ENCODE measurements around the gene PMEPA1.

PMEPA1 gene

DNA sequence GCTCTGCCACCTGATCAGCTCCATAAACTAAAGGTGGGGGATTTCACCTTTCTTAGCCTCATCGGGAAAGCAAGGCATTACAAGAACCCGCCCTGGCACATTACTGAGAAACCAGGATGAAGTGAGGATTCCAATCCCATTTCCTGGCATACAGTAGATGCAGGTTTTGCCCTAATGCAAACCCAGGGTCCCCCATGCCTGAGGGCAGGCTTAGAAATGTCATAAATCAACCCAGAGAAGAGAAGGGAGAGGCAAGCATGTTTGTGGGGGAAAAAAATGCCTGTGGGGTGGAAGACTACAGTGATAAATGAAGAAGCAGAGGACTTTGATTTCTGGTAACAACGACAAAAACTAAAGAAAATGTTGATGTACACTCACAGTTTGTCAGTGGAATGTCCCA lies 18.0 kb upstream of the PMEPA1 start:
- DNase-seq, result no peak
- TF ChIP-seq POLR2A (IDR thresholded peaks at IDR 0.05; ENCODE audit: low read length) (no peak), GATA1 (IDR thresholded peaks at IDR 0.05; ENCODE audit: low read depth, low read length) (no peak)

DNA sequence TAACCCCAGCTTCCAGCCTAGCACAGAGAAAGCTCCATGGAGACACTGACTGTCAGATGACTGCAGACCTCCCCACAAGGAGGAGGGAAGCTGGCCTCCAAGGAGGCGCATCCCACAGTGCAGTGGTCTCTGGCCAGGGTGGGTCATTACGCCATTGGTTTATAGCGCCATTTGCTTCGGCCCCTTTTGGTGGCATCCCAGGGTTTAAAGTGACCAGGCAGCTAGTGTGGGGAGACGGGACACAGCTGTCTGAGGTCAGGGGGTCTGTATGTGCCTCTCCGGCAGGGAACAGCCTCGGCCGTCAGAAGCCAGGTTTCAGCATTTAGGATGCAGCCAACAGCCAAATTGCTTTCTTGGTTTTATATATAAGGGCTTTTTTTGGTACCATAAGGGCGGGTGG lies 15.8 kb upstream of the PMEPA1 start:
- TF ChIP-seq GATA1 (IDR thresholded peaks at IDR 0.05; ENCODE audit: low read depth, low read length) (no peak), POLR2A (IDR thresholded peaks at IDR 0.05; ENCODE audit: low read length) (no peak)
- DNase-seq, result no peak

DNA sequence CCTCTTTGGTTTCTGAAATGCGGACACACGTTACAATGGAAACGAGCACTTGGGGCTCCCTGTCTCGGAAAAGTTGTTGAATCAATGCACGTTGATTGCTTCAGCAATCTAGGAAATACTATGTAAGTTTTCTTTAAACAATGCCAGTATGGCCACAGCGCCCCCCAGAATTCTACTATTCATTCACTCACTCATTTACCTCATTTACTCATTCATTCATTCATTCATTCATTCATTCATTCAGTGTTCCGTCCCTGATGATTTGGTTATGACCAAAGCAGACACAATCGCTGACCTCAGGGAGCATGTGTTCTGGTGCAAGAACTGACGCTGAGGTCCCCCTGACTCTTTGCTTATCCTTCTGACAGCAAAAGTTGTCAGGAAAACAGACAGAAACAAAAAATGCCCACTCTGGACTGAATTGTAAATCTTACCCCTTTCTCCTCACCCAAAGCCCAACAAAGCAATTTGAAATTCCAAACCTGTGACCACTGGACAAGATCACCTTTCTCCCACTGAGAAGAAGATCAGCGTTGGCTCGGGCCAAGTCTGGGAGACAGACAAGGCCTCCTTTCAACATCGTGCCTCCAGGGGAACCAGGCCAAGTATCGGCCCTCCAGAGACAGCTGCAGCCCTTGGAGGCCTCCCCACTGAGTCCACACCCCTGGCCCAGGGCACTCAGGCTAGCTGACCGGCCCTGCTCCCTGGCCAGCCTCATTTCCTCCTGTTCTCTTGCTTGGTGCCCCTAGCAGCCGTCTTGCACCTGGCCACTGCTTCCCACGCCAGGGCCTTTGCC lies 15.0 kb upstream of the PMEPA1 start:
- no peak for DNase-seq
- TF ChIP-seq GATA1 (IDR thresholded peaks at IDR 0.05; ENCODE audit: low read depth, low read length) (no peak), POLR2A (IDR thresholded peaks at IDR 0.05; ENCODE audit: low read length) (no peak)

DNA sequence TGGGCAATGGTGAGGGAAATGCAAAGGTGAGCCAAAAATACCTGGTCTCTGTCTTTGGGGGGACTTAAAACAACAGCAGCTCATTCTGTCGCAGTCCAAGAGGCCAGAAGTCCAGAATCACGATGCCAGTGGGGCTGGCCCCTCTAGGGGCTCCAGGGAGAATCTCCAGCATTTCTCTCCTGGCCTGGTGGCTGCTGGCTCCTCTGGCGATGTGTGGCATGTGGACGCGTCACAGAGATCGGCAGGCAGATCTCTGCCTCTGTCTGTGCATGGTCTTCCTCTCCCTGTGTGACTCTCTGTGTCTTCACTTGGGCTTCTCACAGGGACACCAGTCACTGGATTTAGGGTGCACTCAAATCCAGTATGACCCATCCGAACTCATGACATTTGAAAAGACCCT lies 14.0 kb upstream of the PMEPA1 start:
- no peak for DNase-seq
- TF ChIP-seq GATA1 (IDR thresholded peaks at IDR 0.05; ENCODE audit: low read depth, low read length) (no peak), POLR2A (IDR thresholded peaks at IDR 0.05; ENCODE audit: low read length) (no peak)

DNA sequence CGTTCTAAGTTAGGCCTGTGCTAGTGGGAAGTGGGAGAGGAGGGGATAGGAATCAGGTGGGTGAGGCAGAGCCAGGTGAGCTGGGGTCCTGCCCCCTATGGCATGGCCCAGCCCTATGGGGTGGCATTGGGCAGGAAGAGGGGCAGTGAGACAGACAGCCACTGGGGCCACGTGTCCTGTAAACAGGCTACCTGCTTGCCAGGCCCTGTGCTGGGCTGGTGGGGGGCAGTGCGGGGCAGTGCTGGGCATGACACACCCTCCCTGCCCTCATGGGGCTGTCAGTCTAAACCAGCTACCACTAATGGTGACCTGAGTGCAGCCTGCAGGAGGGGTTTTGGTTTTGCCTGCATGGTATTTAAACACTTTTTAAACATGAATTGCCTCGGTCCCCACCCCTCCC lies 10.1 kb upstream of the PMEPA1 start:
- no peak for DNase-seq
- TF ChIP-seq POLR2A (IDR thresholded peaks at IDR 0.05; ENCODE audit: low read length), result no peak
- no peak for TF ChIP-seq GATA1 (IDR thresholded peaks at IDR 0.05; ENCODE audit: low read depth, low read length)

DNA sequence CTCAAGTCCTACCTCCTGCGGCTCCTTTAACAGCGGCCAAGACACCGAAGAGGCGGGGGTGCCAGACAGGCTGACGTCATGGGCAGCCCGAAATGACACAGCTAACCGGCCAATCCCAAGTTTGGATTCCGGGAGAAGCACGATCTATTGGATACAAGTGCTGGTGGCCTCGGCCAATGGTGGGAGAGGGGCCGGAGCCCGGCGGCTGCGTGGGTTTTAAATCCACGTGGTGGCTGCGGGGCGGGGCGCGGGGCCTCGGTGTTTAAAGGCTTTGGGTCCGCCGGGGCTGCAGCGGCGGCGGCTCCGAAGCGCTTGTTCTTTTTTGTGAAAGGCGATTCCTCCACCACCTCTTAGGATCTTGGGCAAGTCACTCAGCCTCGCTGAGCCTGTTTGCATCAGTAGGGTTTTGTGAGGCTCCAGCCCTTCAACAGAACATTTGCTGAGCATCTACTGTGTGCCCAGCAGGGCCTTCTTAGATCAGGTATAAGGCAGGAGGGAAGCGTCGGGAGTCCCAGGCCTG lies 8.7 kb upstream of the PMEPA1 start:
- DNase-seq, result peak; percentile 82 to 86
- TF ChIP-seq POLR2A (IDR thresholded peaks at IDR 0.05; ENCODE audit: low read length) (no peak), GATA1 (IDR thresholded peaks at IDR 0.05; ENCODE audit: low read depth, low read length) (no peak)

DNA sequence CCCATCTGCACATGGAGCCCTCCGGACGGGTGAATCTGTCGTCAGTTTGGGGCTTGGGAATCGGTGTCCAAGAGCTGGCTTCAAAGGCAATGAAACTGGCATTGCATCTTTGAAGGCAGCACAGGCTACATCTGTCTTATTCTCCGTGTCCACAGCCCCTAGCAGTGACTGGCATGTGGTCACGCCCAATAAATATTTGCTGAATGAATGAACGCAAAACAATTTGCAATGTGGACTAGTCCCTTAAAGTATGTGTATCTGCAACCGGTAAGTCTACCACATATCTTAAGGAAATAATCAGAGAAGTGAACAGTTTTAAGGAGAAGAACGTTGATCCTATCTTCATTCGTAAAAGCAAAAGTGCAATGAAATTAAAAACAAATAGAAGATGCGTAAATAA lies 8.0 kb upstream of the PMEPA1 start:
- TF ChIP-seq POLR2A (IDR thresholded peaks at IDR 0.05; ENCODE audit: low read length), result no peak
- TF ChIP-seq GATA1 (IDR thresholded peaks at IDR 0.05; ENCODE audit: low read depth, low read length), result no peak

DNA sequence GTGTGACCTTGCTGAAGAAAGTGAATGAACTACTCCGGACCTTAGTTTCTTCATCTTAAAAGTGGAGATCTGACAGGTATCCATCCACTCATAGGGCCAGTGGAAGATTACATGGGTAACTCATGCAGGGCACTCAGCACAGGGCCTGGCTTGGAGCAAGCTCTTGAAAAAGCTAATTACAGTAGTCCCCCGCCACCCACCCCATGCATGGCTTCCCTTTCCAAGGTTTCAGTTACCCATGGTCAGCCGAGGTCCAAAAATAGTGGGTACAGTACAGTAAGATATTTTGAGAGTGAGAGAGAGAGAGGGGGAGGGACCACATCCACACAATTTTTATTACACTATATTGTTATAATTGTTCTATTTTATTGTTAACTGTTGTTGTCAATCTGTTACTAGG lies 7.1 kb upstream of the PMEPA1 start:
- TF ChIP-seq POLR2A (IDR thresholded peaks at IDR 0.05; ENCODE audit: low read length) (no peak), GATA1 (IDR thresholded peaks at IDR 0.05; ENCODE audit: low read depth, low read length) (no peak)
- DNase-seq, result no peak

More for the DNA sequence above, 8.0 kb upstream of the PMEPA1 start:
- DNase-seq, result no peak

DNA sequence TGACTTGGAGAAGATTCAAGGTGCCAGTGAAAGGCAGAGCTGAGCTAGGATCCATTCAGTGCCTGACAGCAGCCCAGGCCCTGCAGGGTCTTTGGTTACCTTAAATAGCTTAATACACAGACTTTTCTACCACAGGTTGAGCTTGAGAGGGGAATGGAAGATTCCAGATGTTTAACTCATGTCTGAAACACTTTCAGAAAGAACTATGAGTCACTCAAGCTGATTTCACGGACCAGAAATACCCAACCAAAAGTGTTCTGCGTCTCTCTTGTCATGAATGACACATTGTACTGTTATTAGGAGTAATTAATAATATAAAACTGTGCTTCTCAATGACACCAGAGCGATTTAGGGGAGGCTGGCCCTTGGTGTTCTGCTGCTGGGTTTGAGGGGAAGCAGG lies 6.4 kb upstream of the PMEPA1 start:
- TF ChIP-seq POLR2A (IDR thresholded peaks at IDR 0.05; ENCODE audit: low read length) (no peak), GATA1 (IDR thresholded peaks at IDR 0.05; ENCODE audit: low read depth, low read length) (no peak)
- DNase-seq, result no peak

DNA sequence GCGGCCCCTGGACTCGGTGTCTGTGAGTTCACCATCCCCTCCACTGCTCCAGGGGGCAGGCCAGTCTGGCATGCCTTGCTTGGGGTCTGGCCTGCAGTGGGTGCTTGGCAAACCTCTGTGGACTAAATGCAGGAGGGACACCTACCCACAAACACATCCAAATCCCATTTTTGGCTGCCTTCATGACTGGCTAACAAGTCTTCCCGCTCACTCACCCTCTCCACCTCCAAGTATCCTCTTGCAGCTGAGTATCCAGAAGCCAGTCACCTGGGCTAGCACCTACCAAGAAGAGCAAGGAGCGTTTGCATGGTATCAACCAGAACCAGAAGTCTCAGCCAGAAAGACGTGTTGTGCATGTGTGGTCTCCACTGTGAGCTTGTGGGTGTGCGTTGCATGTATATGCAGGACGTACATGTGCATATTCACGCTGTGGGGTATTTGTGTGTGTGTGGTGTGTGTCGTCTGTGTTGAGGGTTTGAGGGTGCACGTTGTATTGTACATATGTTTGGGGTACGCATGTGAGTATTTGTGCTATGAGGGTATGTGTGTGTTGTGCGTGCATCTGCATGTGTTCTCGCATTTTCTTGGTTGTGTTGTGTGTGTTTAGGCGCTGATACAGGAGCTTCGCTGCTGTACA lies 5.6 kb upstream of the PMEPA1 start:
- TF ChIP-seq POLR2A (IDR thresholded peaks at IDR 0.05; ENCODE audit: low read length), result no peak
- no peak for TF ChIP-seq GATA1 (IDR thresholded peaks at IDR 0.05; ENCODE audit: low read depth, low read length)
- DNase-seq, result no peak

DNA sequence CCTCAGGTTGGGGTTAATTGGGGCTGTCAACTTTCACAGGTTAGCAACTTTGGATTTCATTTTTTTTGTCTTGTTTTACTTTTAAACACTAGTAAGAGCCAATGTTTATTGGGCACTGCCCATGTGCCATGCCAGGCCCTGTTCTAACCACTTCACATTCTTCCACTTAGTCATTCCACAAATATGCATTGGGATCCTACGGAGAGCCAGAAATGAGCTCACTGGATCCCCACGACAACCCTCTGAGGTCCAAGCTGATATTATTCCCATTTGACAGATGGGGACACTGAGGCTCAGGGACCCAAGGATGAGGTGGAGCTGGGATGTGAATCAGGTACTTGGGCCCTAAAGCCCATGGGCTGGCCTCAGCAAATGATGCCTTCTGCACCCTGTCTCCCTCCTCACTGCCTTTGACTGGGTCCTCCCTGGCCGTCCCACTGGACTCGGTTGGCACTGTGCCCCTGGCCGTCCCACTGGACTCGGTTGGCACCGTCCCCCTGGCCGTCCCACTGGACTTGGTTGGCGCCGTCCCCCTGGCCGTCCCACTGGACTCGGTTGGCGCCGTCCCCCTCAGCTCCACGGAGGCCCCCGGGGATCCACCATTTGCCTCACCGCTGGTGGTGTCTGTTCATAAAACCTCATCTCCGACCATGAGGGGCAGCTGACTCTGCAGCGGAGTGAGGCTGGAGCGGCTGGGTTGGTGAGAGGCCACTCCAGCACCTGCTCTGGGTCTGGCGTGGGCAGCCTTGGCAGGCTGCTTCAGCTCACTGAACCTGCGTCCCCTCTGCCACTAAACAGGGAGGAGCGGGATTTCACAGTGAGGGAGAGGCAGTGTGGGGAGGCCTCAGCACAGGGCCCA lies 4.8 kb upstream of the PMEPA1 start:
- DNase-seq, result no peak
- TF ChIP-seq POLR2A (IDR thresholded peaks at IDR 0.05; ENCODE audit: low read length) (no peak), GATA1 (IDR thresholded peaks at IDR 0.05; ENCODE audit: low read depth, low read length) (no peak)

DNA sequence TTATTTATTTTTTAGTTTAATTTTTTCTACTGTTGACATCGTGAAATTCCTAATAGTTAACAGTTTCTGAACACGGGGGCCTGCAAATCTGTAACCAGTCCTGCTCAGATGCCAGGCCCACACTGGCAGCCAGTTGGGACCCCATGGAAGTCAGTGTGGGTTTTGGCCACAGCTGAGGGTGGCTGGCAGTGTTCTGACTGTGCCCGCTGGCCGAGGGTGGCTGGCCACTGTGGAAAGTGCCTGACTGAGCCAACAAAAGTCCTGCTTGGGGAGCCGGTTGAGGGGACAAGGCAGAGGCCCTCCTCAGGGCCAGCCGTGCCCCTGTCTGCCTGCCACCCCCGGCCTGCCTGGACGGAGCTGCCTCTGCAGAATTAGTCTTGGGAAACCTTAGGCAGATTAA lies 4.1 kb upstream of the PMEPA1 start:
- no peak for DNase-seq
- TF ChIP-seq POLR2A (IDR thresholded peaks at IDR 0.05; ENCODE audit: low read length), result no peak

DNA sequence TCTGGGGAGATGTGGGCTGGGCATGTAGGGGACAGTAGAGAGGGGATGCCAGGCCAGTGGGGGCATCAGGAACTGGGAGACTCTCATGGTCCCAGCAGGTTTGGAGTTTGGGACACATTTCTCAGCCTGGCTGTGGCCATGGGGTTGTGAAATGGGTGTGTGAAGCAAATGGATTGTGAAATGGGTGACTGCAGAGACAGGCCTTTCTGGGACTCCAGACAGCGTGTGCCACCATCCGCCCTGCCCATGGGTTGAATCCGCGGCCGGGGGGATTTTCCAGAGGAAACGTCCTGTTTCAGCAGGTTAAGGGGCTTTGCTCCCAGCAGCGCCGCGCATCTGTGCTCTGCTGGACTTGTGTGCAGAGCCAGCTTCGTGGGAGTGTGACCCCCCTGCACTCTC lies 3.7 kb upstream of the PMEPA1 start:
- no peak for DNase-seq
- TF ChIP-seq GATA1 (IDR thresholded peaks at IDR 0.05; ENCODE audit: low read depth, low read length) (no peak), POLR2A (IDR thresholded peaks at IDR 0.05; ENCODE audit: low read length) (no peak)

DNA sequence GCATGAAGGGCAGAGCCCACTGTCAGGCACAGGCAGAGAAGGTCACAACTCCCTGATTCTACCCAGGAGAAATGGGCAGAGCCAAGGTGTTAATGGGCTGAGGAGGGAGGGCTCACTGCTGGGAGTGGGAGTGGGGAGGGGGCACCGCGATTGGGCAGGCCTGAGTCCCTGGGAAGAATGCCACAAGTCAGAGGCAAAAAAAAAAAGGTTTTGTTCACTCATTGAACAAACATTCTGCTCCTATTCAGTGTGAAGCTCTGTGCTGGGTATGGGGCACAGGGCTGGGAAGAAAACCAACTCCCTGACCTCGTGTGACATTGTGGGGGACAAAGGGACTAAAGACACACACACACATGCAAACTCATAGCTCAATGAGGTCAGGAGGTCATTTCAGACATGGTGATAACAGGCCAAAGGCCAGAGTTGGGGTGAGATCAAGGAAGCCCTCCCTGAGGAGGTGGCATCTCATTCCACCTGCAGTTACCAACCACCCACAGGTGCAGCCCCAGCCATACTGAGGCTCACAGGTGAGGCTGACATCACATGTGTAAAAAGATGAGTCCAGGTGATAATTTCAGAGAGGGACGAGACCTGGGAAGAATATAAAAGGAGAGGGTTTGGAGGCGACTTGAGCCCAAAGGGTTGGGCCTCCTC lies 3.2 kb upstream of the PMEPA1 start:
- TF ChIP-seq POLR2A (IDR thresholded peaks at IDR 0.05; ENCODE audit: low read length) (no peak), GATA1 (IDR thresholded peaks at IDR 0.05; ENCODE audit: low read depth, low read length) (no peak)
- no peak for DNase-seq

All from erythroblast (primary cell).